HepG2 (cell line): Measurements from ENCODE around the gene TMEM107. TPM values are rescaled to one million over a fixed set of nuclear protein-coding genes. Genes with fewer than 3 reads are reported as not detected.

ENCODE experiments used
- CAMTA2 ChIP-seq: sonication (generic); formaldehyde crosslinking; IDR thresholded peaks from 2 replicates; pipeline ENCODE4 v1.4.0; 2020; ENCODE audit warnings: mild to moderate bottlenecking, missing genetic modification reagents, borderline replicate concordance
- HHEX ChIP-seq: IDR thresholded peaks from 2 replicates; pipeline ENCODE4 v1.6.1; 2016; ENCODE audit warnings: control low read depth
- HNF4A ChIP-seq: sonication (generic); formaldehyde crosslinking; IDR thresholded peaks from 2 replicates; pipeline ENCODE4 v1.4.0; 2020; ENCODE audit warnings: missing genetic modification reagents
- HOXA9 ChIP-seq: sonication (generic); formaldehyde crosslinking; IDR thresholded peaks from 2 replicates; pipeline ENCODE4 v1.8.1; 2022; ENCODE audit warnings: missing genetic modification reagents, mild to moderate bottlenecking, moderate library complexity, borderline replicate concordance
- NFIB ChIP-seq: sonication (generic); formaldehyde crosslinking; IDR thresholded peaks from 2 replicates; pipeline ENCODE4 v1.9.0; 2021; ENCODE audit warnings: missing genetic modification reagents, mild to moderate bottlenecking, borderline replicate concordance
- NFYC ChIP-seq: IDR thresholded peaks from 2 replicates; pipeline ENCODE4 v1.6.1; 2016; ENCODE audit warnings: missing genetic modification reagents, missing compliant biosample characterization
- NRL ChIP-seq: sonication (generic); formaldehyde crosslinking; IDR thresholded peaks from 2 replicates; pipeline ENCODE4 v1.5.0; 2020; ENCODE audit warnings: missing genetic modification reagents, mild to moderate bottlenecking, moderate library complexity, borderline replicate concordance
- RARG ChIP-seq: sonication (generic); formaldehyde crosslinking; IDR thresholded peaks from 2 replicates; pipeline ENCODE4 v1.4.0; 2020; ENCODE audit warnings: low read depth, mild to moderate bottlenecking, missing genetic modification reagents
- SRSF9 ChIP-seq: fragments of 200-400 bp; formaldehyde crosslinking; IDR thresholded peaks from 2 replicates; pipeline ENCODE4 v1.6.1; 2018; ENCODE audit warnings: borderline replicate concordance, mild to moderate bottlenecking, low read depth, low read length; ENCODE audit not compliant: insufficient read depth, poor library complexity, severe bottlenecking
- THAP7 ChIP-seq: sonication (generic); formaldehyde crosslinking; IDR thresholded peaks from 2 replicates; pipeline ENCODE4 v1.8.1; 2023; ENCODE audit warnings: mild to moderate bottlenecking, missing genetic modification reagents
- TSC22D2 ChIP-seq: sonication (generic); formaldehyde crosslinking; IDR thresholded peaks from 2 replicates; pipeline ENCODE4 v1.5.1; 2020; ENCODE audit warnings: missing genetic modification reagents, mild to moderate bottlenecking, borderline replicate concordance
- ZNF337 ChIP-seq: sonication (generic); formaldehyde crosslinking; IDR thresholded peaks from 2 replicates; pipeline ENCODE4 v1.5.1; 2020; ENCODE audit warnings: missing genetic modification reagents, low read depth, mild to moderate bottlenecking, borderline replicate concordance
- ZNF44 ChIP-seq: sonication (generic); formaldehyde crosslinking; IDR thresholded peaks from 2 replicates; pipeline ENCODE4 v1.5.1; 2020; ENCODE audit warnings: mild to moderate bottlenecking, missing genetic modification reagents
- ZNF547 ChIP-seq: sonication (generic); formaldehyde crosslinking; IDR thresholded peaks from 2 replicates; pipeline ENCODE4 v1.5.1; 2020; ENCODE audit warnings: mild to moderate bottlenecking, missing genetic modification reagents
- ZNF549 ChIP-seq: sonication (generic); formaldehyde crosslinking; IDR thresholded peaks from 2 replicates; pipeline ENCODE4 v1.5.0; 2020; ENCODE audit warnings: missing genetic modification reagents
- ZNF773 ChIP-seq: sonication (generic); formaldehyde crosslinking; IDR thresholded peaks from 2 replicates; pipeline ENCODE4 v1.4.0; 2020; ENCODE audit warnings: missing genetic modification reagents, borderline replicate concordance
- ZNF850 ChIP-seq: sonication (generic); formaldehyde crosslinking; conservative IDR thresholded peaks from 2 replicates; pipeline ENCODE4 v1.9.0; 2021; ENCODE audit warnings: mild to moderate bottlenecking, missing genetic modification reagents
- ZNF879 ChIP-seq: sonication (generic); formaldehyde crosslinking; IDR thresholded peaks from 2 replicates; pipeline ENCODE4 v1.8.1; 2023; ENCODE audit warnings: missing genetic modification reagents
- polyA plus RNA-seq, 8 experiments: library from polyadenylated mRNA; depleted of rRNA in 3 of 8; stranded (reverse) in 7 of 8; unstranded in 1 of 8; fragments of >200 nt; fragmentation: Illumina TruSeq in 4 of 8; extraction: Trizol in 4 of 8; gene quantifications; 2 replicates each; pipeline versions ENCODE4 v1.2.1 to v1.2.3, GENCODE V29; 2011 to 2016; ENCODE audit warnings: low read depth in 4 of 8, missing spikeins in 1 of 8, mixed read lengths in 1 of 8; ENCODE audit not compliant: insufficient read depth in 1 of 8
- total RNA-seq, 5 experiments: library from RNA; depleted of rRNA; stranded (reverse); fragments of >200 nt; fragmentation: Illumina TruSeq; extraction: Trizol; gene quantifications; 2 replicates each; pipeline ENCODE4 v1.2.3, GENCODE V29; 2016; ENCODE audit warnings: low read depth in 1 of 5
- TF ChIP-seq, protein P1 (sequence below): sonication (generic); formaldehyde crosslinking; IDR thresholded peaks from 2 replicates; pipeline ENCODE4 v1.5.1; 2020; ENCODE audit warnings: mild to moderate bottlenecking, moderate library complexity, missing genetic modification reagents
- TF ChIP-seq, protein P2 (sequence below): sonication (generic); formaldehyde crosslinking; IDR thresholded peaks from 2 replicates; pipeline ENCODE4 v1.8.0; 2022; ENCODE audit warnings: missing genetic modification reagents, mild to moderate bottlenecking, inconsistent platforms, borderline replicate concordance
- TF ChIP-seq, protein P3 (sequence below): IDR thresholded peaks from 2 replicates; pipeline ENCODE4 v1.6.1; 2016
- TF ChIP-seq, protein P4 (sequence below): sonication (generic); formaldehyde crosslinking; IDR thresholded peaks from 2 replicates; pipeline ENCODE4 v1.4.0; 2020; ENCODE audit warnings: missing genetic modification reagents, borderline replicate concordance

The TMEM107 gene
- total and polyA plus RNA-seq, 2 of the 13 experiments (the other 11 are each of a cell fraction or from before 2014, with no cell fraction given), result 7.2 to 15.3 TPM

GRCh38 chr17:8138672-8139371, 37.4 kb downstream of the TMEM107 start (continued):
- TF ChIP-seq, protein P1, sequence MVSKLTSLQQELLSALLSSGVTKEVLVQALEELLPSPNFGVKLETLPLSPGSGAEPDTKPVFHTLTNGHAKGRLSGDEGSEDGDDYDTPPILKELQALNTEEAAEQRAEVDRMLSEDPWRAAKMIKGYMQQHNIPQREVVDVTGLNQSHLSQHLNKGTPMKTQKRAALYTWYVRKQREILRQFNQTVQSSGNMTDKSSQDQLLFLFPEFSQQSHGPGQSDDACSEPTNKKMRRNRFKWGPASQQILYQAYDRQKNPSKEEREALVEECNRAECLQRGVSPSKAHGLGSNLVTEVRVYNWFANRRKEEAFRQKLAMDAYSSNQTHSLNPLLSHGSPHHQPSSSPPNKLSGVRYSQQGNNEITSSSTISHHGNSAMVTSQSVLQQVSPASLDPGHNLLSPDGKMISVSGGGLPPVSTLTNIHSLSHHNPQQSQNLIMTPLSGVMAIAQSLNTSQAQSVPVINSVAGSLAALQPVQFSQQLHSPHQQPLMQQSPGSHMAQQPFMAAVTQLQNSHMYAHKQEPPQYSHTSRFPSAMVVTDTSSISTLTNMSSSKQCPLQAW (CRISPR knock-in tag), result no peak; the same call in none of the 2 replicates
- TF ChIP-seq, protein P2, sequence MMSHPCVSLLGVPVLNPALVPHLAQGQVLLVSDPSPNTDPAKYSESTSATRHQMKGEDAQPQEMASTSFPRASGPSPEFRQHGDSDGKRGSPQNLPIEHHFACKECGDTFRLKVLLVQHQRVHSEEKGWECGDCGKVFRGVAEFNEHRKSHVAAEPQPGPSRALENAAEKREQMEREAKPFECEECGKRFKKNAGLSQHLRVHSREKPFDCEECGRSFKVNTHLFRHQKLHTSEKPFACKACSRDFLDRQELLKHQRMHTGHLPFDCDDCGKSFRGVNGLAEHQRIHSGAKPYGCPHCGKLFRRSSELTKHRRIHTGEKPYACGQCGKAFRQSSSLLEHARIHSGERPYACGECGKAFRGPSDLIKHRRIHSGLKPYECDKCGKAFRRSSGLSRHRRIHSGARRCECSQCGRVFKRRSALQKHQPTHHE (CRISPR knock-in tag), result no peak; the same call in 1 of the 2 replicates
- TF ChIP-seq HHEX (CRISPR knock-in tag) (no peak), HOXA9 (CRISPR knock-in tag) (no peak), HNF4A (CRISPR knock-in tag) (peak; percentile 32; the same call in 1 of the 2 replicates), NFIB (no peak), NFYC (CRISPR knock-in tag) (no peak), RARG (CRISPR knock-in tag) (no peak; the same call in 1 of the 2 replicates), SRSF9 (no peak), ZNF44 (CRISPR knock-in tag) (no peak), CAMTA2 (CRISPR knock-in tag) (no peak), TSC22D2 (CRISPR knock-in tag) (0 out of 2 replicates have a peak, but pooled peaks have one; percentile 44), ZNF549 (no peak), ZNF879 (no peak), ZNF337 (CRISPR knock-in tag) (no peak), ZNF547 (no peak), NRL (CRISPR knock-in tag) (peak; percentile 95), ZNF773 (CRISPR knock-in tag) (no peak), THAP7 (CRISPR knock-in tag) (no peak), ZNF850 (CRISPR knock-in tag) (no peak)
- TF ChIP-seq, protein P3, sequence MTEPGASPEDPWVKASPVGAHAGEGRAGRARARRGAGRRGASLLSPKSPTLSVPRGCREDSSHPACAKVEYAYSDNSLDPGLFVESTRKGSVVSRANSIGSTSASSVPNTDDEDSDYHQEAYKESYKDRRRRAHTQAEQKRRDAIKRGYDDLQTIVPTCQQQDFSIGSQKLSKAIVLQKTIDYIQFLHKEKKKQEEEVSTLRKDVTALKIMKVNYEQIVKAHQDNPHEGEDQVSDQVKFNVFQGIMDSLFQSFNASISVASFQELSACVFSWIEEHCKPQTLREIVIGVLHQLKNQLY (CRISPR knock-in tag), result no peak
- TF ChIP-seq, protein P4, sequence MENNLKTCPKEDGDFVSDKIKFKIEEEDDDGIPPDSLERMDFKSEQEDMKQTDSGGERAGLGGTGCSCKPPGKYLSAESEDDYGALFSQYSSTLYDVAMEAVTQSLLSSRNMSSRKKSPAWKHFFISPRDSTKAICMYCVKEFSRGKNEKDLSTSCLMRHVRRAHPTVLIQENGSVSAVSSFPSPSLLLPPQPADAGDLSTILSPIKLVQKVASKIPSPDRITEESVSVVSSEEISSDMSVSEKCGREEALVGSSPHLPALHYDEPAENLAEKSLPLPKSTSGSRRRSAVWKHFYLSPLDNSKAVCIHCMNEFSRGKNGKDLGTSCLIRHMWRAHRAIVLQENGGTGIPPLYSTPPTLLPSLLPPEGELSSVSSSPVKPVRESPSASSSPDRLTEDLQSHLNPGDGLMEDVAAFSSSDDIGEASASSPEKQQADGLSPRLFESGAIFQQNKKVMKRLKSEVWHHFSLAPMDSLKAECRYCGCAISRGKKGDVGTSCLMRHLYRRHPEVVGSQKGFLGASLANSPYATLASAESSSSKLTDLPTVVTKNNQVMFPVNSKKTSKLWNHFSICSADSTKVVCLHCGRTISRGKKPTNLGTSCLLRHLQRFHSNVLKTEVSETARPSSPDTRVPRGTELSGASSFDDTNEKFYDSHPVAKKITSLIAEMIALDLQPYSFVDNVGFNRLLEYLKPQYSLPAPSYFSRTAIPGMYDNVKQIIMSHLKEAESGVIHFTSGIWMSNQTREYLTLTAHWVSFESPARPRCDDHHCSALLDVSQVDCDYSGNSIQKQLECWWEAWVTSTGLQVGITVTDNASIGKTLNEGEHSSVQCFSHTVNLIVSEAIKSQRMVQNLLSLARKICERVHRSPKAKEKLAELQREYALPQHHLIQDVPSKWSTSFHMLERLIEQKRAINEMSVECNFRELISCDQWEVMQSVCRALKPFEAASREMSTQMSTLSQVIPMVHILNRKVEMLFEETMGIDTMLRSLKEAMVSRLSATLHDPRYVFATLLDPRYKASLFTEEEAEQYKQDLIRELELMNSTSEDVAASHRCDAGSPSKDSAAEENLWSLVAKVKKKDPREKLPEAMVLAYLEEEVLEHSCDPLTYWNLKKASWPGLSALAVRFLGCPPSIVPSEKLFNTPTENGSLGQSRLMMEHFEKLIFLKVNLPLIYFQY (CRISPR knock-in tag), result peak; percentile 56
